GM12891 (cell line): ENCODE data around the gene SIGLEC9.

Experiments used
- DNase-seq: peaks from one replicate; pipeline ENCODE4 v3.0.0; 2011; ENCODE audit warnings: low spot score; ENCODE audit not compliant: insufficient read length
- FAIRE-seq: peaks from 2 replicates; lab custom pipeline; 2011; peaks lifted over from hg19 to GRCh38; lab: Jason Lieb, UNC
- PAX5 ChIP-seq: IDR thresholded peaks from 2 replicates; pipeline ENCODE4 v1.6.1; 2011; ENCODE audit warnings: low read length, moderate library complexity, mild to moderate bottlenecking; ENCODE audit not compliant: insufficient read depth, severe bottlenecking
- POLR2A ChIP-seq: IDR thresholded peaks from 2 replicates; pipeline ENCODE4 v1.6.1; 2011; ENCODE audit warnings: low read depth, low read length, control low read depth
- POLR2AphosphoS5 ChIP-seq: IDR thresholded peaks from 2 replicates; pipeline ENCODE4 v1.6.1; 2011; ENCODE audit warnings: low read depth, low read length, control low read depth
- POU2F2 ChIP-seq: IDR thresholded peaks from 2 replicates; pipeline ENCODE4 v1.6.1; 2011; ENCODE audit warnings: low read depth, mild to moderate bottlenecking, control low read depth, low read length, moderate library complexity
- SPI1 ChIP-seq: IDR thresholded peaks from 2 replicates; pipeline ENCODE4 v1.6.1; 2011; ENCODE audit warnings: low read depth, low read length, control low read depth
- TAF1 ChIP-seq: IDR thresholded peaks from 2 replicates; pipeline ENCODE4 v1.6.1; 2011; ENCODE audit warnings: low read depth, low read length, control low read depth

The SIGLEC9 gene

DNA sequence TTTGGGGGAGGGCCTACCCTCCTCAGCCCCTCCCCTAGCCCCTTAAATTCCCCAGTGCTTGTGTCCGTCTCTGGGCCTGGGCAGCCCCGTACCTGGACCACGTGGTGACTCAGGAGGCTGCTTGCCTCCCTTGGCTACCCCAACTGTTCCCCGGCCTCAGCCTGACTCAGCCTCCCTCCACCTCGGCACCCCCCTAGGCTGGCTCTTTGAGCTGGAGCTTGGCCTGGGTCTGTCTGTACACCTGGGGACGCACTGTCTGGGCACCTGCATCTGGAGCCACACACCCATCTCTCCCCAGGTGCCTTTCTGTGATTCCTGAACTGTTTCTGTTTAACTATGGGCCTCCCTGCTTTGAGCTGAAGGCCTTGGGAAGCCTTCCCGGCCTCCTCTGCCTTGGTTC is 40.2 kb upstream of the SIGLEC9 start:
- TF ChIP-seq SPI1 (no peak), POU2F2 (no peak), POLR2A (no peak), POLR2AphosphoS5 (no peak), TAF1 (no peak), PAX5 (no peak)
- DNase-seq (no peak), FAIRE-seq (no peak)

- no peak for TF ChIP-seq TAF1
- FAIRE-seq (no peak), DNase-seq (no peak)
Measured at GRCh38 chr19:51086153-51086850, 38.4 kb upstream of the SIGLEC9 start.

DNA sequence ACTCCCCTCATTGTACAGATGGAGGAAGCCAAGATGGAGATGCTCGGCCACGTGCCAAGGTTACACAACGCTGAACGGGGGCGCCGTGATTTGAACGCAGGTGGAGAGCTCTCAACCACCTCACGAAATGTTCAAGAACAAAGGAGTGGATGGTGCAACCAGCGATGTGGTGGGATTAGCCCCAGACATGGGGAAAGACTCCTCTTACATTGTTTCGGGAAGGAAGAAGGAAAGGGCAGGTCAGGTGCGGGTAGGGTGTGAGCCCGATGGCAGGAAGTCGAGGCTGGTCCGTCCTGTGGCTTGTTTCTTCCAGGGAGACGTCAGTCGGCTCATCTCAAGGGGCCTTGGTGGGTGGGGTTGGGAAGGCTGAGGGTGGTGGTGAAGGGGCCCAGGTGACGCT is 34.9 kb upstream of the SIGLEC9 start:
- FAIRE-seq: no peak
- no peak for DNase-seq
- TF ChIP-seq POLR2A: no peak
- no peak for TF ChIP-seq PAX5
- no peak for TF ChIP-seq TAF1
- no peak for TF ChIP-seq POU2F2
- TF ChIP-seq POLR2AphosphoS5: no peak
- no peak for TF ChIP-seq SPI1

DNA sequence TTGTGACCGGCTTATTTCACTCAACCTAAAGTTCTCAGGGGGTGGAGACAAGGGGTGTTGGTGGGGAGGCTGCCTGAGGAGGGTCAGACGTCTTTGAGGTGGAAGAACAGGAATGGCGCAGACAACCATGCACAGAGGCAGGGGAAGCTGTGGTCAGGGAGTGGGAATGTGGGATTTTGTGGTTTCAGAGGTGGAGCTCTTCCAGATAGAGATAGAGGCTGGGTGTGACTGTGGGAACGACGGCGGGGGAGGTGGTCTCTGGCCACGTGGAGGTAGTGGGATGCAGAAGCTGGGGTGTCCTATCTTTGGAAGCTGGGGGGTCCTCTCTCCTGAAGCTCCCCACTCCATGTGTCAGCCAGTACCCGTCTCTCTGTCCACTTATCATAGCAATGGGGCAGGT is 34.2 kb upstream of the SIGLEC9 start:
- FAIRE-seq (no peak), DNase-seq (no peak)
- no peak for TF ChIP-seq POLR2A
- no peak for TF ChIP-seq SPI1
- no peak for TF ChIP-seq TAF1
- TF ChIP-seq PAX5: no peak
- TF ChIP-seq POU2F2: no peak
- TF ChIP-seq POLR2AphosphoS5: no peak

DNA sequence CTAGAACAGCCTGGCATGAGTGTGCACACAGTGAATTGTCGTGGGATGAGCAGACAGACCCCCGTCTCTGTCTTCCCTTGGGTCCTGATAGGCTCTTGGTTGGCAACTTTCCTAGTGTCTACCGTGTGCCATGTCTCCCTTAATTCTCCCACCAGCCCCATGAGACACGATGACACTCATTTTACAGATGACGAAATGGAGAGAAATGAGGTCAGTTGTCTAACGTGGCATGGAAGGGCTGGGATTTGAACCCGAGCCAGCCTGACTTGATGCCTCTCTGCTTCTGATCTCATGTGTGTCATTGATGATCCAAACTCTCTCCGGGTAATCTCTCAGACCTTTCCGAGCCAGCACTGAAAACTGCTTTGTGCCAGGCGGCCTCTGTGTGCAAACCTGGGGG is 33.6 kb upstream of the SIGLEC9 start:
- DNase-seq (no peak), FAIRE-seq (no peak)
- no peak for TF ChIP-seq TAF1
- TF ChIP-seq POLR2AphosphoS5: no peak
- no peak for TF ChIP-seq POU2F2
- TF ChIP-seq SPI1: no peak
- TF ChIP-seq PAX5: no peak
- no peak for TF ChIP-seq POLR2A

DNA sequence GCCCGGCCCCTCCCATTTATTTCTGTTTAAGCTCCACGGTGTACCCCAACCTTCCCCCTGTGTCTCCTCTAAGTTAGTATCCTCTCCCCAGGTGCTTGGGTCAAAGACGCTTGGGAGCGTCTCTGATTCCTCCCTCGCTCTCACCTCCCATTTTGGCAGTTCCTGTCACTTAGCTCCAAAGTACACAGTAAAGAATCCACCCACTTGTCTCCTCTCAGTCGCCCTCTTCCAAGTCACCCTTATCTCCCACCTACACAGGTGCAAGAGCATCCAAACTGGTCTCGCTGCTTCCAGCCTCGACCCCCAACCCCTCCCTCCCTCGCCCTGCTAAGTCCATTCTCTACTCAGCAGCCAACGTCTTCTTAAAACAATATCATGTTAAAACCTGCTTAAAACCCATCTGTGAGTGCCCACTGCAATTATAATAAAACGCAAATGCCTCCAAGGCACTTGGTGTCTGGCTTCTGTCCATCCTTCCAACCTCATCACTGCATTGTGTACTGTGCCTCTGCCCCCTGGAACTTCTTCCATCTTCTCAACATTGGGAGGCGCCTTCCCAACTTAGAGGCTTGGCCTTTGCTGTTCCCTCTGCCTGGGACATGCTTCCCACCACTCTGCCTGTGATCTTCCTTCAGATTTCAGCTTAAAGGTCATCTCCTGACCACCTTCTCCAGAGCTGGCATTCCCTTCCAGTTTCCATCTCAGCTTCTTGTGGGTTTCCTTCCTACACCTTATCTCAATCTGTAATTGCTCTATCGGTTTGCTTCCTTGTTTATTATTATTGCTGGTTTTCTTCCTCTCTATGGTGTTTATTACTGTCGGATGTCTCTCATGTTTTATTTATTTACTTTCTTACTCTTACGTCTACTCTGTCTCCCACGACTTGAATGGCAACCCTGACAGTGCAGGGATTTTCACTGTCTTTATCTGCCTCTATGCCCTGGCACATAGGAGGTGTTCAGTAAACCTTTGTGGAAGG is 32.5 kb upstream of the SIGLEC9 start:
- DNase-seq (no peak), FAIRE-seq (no peak)
- no peak for TF ChIP-seq PAX5
- TF ChIP-seq TAF1: no peak
- no peak for TF ChIP-seq POU2F2
- no peak for TF ChIP-seq SPI1
- TF ChIP-seq POLR2A: no peak
- no peak for TF ChIP-seq POLR2AphosphoS5

- TF ChIP-seq PAX5 (no peak), POU2F2 (no peak), POLR2AphosphoS5 (no peak)
- no peak for DNase-seq
- no peak for FAIRE-seq
Measured at GRCh38 chr19:51093101-51093500, 31.6 kb upstream of the SIGLEC9 start.

GRCh38 chr19:51093510-51094345 is 31.0 kb upstream of the SIGLEC9 start:
- no peak for DNase-seq
- no peak for FAIRE-seq
- TF ChIP-seq POU2F2 (no peak), POLR2AphosphoS5 (no peak), POLR2A (no peak), TAF1 (no peak), PAX5 (no peak), SPI1 (no peak)

- FAIRE-seq (no peak), DNase-seq (peak; percentile 70)
- TF ChIP-seq TAF1: no peak
Measured at GRCh38 chr19:51094696-51095279, 29.9 kb upstream of the SIGLEC9 start.

DNA sequence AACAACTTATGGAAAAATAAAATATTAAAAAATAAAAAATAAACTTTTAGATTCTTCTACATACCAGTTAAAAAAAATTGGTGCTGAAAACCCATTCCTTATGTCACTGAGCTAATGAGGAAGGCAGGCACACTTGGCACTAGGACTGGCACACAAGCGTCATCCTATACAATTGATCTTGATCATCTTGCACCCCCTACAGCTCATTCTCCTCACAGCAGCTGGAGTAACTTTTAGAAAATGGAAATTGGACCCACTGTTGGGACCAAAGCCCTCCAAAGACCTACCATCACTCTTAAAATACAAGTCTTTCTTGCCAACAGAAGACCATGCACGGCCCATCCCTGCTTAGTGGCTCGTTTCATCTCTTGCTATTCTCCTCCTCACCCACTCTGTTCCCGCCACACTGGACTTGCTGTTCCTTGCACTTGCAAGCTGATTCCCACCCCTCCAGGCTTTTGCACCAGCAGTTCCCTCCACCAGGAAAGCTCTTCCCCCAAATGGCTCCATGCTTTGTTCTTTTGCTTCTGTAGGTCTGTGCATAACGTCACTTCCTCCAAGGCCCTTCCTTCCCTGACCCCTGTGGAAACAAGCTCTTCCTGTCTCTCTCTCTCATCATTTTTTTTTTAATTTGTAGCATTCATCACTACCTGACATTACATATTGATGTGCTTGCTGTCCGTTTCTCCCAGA is 28.1 kb upstream of the SIGLEC9 start:
- FAIRE-seq (peak; percentile 28), DNase-seq (no peak)
- TF ChIP-seq POLR2AphosphoS5 (no peak; the same call in 1 of the 2 replicates), POU2F2 (no peak), PAX5 (no peak), POLR2A (no peak), SPI1 (no peak), TAF1 (no peak)
